HG02981 (cell line): ENCODE measurements around the gene SLC35A4.

Experiments used
- ATAC-seq: cut with Tn5 transposase; IDR thresholded peaks from one replicate; pipeline ENCODE4 v1.9.1; 2021; ENCODE audit warnings: mild to moderate bottlenecking, moderate library complexity; ENCODE audit not compliant: unreplicated experiment

SLC35A4 gene, protein sequence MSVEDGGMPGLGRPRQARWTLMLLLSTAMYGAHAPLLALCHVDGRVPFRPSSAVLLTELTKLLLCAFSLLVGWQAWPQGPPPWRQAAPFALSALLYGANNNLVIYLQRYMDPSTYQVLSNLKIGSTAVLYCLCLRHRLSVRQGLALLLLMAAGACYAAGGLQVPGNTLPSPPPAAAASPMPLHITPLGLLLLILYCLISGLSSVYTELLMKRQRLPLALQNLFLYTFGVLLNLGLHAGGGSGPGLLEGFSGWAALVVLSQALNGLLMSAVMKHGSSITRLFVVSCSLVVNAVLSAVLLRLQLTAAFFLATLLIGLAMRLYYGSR

DNA sequence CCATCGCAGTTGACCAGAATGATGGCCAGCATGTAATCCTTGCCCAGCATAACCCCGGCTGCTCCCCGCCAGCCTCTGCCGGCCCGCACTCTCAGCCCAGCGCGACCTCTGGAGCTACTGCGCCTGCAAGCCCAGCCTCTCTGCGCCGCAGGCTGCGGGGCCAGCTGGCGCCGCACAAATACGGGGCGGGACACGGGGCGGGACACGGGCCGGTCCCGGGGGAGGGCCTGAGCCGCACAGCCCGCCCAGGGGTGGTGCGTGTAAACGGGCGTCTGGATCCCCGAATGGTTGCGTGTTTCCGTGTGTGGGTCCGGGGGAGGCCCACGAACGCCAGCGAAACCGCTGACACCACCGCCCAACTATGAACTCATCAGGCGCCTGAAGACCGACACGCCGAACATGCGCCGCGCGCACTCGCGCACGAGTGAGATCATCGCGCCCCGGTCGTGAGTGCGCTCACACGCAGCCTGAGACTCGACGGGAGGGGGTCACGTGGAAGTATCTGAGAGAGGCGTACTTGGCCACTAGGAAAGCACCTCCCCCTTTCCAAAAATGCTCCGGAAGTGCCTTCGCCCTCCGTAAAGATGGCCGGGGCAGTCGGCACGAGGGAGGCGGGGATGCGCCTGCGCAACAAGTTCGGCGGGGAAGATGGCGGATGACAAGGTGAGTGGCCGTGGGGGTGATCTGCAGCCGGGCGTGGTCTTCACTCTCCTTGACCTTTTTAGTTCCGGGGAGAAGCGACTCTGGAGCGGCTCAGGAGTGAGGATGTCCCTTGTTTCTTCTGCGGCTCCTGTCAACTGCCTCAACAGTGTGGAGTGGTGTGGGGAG, at the start of gene SLC35A4, which contains the start of gene APBB3:
Gene SLC35A4, plus strand, starts transcription at position 633 of the 828 bp plus-strand sequence. CDS start 2,342 bp downstream, outside the sequence.
Gene APBB3, minus strand, starts transcription at position 403 of the 828 bp plus-strand sequence. Its CDS starts 353 bp downstream, at position 50.
- ATAC-seq = peak; percentile 87

DNA sequence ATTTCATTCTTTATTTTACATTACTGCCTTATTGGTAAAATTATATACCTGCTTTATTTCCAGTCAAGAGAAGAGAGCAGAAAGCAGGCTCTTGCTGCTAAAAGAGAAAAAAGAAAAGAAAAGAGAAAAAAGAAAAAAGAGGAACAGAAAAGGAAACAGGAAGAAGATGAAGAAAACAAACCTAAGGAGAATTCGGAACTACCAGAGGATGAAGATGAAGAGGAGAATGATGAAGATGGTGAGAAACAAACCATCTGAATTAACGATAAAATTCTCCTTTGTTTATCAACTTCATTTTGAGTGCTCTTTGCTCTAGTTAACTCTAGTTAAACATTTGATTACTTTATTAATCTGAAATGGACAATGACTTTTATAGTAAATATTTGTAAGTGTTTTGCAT, 40.6 kb upstream of the SLC35A4 start:
- ATAC-seq = no peak

DNA sequence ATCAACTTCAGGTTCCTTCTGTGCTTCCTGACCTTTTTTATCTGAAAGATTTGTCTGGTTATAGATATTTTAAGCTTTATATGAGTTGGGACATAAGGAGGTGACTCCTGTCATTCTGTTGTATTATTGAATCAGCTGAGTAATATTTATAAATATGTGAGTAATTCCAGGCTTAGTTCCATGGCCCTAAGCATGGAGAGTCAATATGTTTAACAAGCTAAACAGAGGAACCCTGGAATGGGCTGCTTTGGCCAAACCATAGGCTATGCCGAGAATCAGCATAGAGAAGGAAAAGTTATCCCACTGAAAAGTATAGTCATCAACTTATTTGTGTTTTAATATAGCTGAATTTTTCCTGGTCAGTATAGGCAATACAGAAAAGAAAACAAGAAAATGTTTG, 24.4 kb upstream of the SLC35A4 start:
- ATAC-seq = no peak

DNA sequence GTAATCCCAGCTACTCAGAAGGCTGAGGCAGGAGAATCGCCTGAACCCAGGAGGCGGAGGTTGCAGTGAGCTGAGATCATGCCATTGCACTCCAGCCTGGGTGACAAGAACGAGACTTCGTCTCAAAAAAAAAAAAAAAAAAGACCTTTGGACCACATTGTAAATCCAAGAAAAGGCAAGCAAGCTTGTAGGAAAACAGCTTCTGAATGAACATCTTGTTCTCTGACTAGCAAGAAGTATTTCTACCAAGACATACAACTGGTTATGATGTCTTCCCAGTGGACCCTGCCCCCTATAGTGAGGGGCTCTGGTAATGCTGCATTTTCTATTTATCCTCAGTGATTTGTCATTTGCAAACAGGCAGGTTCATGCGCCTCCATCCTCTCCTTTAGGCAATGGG, 21.7 kb upstream of the SLC35A4 start:
- ATAC-seq = no peak

DNA sequence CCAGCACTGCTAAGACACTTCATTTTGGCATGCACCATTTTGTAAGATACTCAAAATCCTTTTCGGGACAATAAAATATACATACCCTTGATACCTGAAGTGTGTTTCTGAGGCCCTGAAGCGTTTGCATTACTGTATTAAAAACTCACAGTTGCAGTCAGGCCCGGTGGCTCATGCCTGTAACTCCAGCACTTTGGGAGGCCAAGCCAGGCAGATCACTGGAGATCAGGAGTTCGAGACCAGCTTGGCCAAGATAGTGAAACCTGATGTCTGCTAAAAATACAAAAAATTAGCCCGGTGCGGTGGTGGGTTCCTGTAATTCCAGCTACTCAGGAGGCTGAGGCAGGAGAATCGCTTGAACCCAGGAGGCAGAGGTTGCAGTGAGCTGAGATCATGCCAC, 19.6 kb upstream of the SLC35A4 start:
- no peak for ATAC-seq

DNA sequence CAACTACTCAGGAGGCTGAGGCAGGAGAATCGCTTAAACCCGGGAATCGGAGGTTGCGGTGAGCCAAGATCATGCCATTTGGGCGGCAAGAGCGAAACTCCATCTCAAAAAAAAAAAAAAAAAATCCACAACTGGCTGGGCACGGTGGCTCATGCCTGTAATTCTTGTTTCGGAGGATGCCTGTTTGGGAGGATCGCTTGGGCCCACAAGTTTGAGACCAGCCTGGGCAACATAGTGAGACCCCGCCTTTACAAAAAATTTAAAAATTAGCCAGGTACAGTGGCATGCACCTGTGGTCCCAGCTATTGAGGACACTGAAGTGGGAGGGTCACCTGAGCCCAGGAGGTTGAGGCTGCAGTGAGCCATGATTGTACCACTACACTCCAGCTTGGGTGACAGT, 19.0 kb upstream of the SLC35A4 start:
- ATAC-seq = no peak

DNA sequence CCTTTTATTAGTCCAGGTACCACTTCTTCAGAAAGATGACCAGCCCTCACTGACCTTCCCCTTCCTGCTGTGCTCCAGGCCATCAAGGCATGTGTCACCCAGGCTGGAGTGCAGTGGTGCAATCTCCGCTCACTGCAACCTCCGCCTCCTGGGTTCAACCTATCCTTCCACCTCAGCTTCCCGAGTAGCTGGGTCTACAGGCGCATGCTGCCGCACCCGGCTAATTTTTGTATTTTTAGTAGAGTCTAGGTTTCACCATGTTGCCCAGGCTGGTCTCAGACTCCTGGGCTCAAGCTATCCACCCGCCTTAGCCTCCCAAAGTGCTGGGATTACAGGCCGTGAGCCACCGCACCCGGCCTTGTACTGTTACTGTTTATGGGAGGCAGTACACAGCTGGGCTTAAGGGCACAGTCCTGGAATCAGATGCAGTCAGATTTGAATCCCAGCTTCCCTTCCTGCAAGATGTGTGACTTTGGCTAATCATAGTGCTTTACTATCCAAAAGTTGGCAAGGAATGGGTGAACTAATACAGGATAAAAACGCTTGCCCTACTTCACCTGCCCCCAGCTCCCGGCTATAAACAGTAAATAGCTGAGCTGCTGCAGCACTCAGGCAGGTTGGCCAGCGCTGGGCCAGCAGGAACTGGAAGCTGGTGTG, 17.6 kb upstream of the SLC35A4 start:
- no peak for ATAC-seq

DNA sequence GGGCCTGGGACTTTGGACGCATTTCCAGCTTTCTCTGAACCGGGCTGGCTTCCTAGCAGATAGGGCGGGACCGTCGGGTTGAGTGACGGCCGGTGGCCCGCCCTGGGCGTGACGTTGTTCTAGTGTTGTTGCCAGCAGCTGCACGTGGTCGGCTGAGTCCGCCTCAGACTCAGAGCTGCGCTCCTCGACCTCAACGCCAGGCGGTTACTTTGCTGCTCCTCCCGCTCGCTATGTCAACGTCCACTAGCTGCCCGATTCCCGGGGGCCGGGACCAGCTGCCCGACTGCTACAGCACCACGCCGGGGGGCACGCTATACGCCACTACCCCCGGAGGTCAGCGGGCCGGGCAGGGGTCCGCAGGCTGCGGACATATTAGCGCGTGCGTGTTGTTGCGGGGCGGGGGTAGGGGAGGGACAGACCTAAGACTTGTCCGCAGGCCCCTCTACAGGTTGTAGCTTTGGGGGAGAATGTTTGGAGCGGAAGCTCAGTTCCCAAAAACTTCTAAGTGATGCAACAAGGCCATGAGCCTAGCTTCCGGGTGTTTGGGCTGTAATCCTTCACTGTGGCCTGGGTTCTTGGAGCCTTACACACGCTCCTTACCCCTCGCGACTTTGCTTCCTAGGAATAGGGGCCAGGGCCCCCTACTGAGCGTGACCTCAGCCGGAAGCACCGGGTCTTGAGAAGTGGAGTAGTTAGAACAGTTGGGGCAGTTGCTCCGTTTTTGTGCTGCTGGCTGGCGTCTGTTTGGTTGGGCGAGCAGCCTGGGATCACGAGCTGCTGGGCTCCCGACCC, 16.9 kb upstream of the SLC35A4 start, which contains the start of gene EIF4EBP3:
Gene EIF4EBP3, plus strand, starts transcription at position 155 of the 792 bp plus-strand sequence. Its CDS starts 76 bp downstream, at position 231.
- ATAC-seq = peak; percentile 99

DNA sequence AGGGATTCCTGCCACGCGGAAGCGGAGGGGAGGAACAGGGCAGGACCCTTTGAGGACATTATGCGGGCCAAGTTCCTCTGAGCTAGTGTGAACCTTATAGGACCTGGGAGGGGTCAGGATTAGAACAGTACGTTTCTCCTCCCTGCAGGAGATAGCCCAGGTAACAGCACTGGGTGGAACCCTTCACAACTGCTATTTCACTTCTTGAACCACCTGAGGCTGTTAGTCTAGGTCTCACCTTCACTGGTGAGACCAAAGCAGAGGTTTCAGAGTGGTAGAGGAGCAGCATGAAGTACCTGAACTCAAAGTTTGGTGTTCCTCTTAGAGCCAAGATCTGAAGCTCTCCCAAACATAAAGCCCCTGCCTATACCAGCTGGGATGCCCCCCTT, 16.3 kb upstream of the SLC35A4 start:
- ATAC-seq = no peak

DNA sequence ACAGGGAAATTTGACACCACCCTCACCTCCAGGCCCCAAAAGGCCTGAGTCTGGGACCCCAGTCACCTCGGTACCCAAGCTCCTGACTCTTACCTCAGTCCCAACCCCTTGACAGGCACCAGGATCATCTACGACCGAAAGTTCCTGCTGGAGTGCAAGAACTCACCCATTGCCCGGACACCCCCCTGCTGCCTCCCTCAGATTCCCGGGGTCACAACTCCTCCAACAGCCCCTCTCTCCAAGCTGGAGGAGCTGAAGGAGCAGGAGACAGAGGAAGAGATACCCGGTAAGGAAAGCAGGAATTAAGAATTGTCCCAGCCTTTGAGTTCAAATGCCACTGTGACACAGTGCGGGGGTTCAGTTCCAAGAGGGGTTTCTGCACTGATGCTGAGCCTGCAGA, 15.8 kb upstream of the SLC35A4 start:
- ATAC-seq = no peak

DNA sequence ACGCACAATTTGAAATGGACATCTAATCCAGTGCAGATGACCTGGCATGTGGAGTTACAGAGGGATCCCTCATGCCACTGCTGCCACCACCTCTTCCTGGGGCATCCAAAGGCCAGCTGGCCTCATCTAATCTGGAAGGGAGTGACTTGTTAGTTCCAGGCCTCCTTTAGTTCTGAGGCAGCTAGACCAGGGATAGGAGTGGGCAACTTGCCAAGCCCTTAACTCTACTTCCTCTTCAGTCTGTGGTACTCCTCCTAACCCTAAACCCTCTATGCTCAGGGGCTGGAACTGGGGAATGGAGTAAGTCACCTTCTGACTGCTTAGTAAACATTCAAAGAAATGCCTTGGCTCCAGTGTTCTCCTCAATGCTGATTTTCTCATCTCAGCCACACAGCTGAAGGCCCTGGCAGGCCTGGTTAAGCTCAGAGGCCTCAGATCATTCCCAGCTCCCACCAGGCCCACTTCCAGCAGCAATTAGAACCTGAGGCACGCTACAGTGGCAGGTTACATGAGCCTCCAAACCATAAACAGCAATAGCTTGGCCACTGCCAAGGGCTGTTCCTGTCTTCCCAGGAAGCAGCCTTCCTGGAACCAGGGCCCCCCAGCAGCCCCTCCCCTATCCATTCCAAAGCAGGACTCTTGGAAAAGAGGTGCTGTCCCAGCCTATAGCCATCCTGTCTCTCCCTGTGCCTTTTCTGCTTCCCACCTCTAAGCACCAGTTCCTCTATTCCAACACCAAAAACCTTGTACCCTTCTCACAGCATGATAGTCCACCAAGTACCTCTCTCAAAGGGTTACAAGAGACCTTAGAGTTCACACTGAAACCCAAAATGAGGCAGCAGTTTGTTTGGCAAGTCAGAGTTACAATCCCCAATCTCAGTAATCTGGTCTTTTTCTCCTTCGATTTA, 15.1 kb upstream of the SLC35A4 start:
- ATAC-seq = no peak

DNA sequence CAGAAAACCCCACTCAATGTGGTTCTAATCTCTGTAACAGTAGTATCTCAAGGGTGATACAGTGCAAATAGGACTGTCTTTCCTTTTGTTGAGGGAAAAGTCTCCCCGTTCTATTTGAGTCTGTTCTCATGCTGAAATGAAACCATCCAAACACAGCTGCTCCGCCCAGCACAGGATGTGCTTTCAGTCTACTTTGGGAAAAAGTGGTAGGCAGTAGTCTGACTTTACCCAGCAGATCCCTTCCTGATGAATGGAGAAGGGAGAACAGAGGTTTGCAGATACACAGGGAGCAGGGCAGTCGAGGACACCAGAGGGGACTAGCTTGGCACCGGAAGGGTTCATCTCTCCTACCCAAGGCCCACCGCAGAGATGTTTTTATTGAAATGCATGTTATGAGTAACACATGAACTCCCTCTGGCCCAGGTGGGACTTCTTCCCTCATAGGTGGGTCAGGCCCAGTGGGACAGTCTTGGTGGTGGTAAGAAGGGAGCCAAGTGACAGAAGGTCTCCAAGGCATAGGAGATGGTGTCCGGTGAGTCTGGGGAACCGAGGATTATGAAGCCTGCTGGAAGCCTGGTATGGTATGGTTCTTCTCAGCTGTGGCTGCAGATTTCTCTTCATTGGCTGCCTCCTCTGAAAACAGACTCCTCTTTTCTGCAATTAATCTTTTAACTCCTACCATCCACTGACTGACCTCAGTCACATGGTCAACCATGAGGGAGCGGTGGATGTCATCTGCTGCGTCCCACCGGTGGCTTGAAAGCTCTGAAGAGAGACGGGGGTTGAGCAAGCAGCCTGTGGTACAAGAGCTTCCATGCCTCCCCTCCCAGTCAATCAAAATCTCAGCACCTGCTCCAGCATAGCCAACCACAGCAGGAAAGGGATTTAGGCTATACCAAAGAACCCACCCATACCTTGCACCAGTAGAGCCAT, 14.2 kb upstream of the SLC35A4 start:
- no peak for ATAC-seq

DNA sequence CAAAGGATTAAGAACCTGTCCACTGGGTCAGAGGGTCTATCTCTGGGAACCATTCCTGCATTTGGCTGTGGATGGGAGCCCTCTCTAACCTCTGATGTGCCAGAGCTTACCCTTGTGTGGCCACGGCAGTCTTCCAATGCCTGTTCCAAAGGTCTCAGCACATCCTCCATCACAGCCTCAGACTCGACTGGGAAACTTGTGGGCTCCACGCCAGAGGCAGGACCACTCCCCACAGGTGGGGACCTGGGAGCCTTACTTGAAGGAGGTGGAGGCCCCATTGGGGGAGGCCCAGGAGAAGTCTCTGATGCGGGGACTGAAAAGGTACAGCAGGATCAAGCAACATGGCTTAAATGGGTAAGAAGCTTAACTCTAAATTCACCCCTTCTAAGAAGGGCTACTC, 12.8 kb upstream of the SLC35A4 start:
- no peak for ATAC-seq

DNA sequence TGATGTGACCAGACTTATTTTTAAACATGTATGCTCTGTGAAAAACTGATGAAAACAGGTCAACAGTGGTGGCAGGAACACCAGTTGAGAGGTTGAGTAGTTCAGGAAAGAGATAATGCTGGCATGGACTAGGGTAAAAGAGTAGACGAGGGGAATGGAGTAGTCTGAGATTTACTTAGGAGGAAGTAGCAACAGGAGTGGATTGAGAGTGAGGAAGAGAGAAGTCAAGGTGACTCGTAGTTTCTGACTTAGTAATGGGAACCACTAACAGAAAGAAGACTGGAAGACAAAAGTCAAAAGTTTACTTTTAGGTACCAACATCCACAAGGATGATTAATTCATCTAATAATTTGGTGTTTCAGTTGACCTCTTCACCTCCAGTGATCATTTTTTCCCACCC, 11.0 kb upstream of the SLC35A4 start:
- no peak for ATAC-seq

DNA sequence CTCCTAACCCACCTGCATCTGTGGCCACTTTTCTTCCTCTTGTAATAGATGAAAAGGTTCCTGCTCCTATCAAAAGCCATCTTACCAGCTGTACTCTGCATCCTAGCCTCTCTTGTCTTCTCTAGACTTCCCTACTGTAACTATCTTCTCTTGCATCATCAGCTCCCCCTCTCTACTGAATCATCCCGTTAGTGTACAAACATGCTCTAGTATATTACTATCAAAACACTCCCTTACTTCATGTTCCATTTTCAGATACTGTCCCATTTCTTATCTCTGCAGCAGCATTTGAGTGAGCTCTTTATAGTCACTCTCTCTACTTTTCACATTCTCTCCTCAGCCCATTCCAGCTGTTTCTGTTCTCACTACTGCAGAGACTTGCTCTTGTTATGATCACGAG, 10.2 kb upstream of the SLC35A4 start:
- ATAC-seq = no peak

DNA sequence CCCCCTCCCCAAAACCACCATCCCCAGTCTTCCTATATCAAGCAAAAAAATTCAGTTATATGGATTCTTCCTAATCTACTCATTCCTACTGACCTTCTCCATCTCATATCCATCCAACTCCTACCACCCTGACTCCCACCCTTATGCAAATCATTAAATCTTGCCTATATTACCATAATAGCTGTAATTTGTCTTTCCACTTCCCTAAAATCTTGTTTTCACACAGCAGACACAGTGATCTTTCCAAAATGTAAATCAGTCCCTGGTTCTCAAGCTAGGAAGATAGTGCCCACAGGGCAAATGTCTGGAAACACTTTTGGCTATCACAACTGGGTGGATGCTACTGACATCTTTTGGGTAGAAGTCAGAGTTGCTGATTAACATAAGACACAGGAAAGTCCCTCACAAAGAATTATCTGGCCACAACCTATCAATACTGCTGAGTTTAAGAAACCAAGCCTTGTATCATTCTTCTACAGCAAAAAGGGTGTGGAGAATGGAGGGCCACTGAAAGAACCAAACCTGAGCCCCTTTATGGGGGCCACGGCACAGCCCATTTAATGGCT, 8.8 kb upstream of the SLC35A4 start:
- peak; percentile 27 for ATAC-seq

DNA sequence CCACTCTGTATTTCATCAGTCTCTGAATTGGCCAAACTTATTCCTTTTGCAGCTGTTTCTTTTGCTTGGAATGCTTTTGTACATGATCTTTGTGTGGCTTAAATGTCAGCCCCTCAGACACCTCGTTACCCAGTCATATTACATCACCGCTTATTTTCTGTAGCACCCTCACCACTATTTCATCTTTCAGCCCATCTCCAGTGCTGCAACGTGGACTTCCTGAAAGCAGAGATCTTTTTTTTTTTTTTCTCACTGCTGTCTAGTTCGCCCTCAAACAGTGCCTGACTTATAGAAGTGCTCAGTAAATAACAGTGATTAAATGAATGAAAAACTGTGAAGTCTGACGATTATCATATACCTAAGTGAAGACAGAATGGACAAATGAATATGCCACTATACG, 8.2 kb upstream of the SLC35A4 start:
- ATAC-seq = no peak

DNA sequence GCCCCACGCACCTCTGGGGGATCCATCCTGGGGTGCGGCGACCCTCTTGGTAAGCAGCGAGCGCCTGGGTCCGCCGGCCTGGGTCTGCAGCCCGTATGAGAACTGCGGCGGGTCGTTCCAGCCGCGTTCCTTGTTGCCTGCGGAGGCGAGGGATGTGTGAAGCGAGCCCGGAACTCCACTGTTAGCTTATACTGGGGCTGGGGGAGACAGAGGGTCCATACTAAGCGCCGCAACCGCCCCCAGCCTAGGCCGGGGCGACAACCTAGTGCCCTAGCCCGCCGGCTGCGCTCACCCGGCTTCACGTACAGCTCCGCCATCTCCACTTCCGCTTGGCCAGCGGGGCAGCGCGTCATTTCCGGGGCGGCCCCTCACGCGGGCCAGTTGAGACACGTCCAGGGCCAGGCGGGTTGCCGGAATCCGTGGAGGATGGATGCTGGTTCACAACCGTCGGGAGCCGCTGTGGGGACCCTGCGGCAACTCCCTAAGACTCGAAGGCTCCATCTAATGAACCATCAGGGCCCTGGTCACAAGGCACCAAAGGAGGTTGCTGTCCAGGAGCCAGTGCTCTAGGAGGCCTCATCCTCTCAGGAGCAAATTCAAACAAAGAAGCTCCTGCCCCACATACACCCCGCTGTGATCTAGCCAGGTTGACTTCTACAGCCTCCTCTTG, 7.4 kb upstream of the SLC35A4 start, which contains the start of gene SRA1:
Gene SRA1, minus strand, starts transcription at position 338 of the 670 bp plus-strand sequence. Its CDS starts 21 bp downstream, at position 317.
- peak; percentile 96 for ATAC-seq
